Kidney (tissue), 14 donors: ENCODE measurements around the gene SPARCL1. TPM values are rescaled to one million over a fixed set of nuclear protein-coding genes. Genes with fewer than 3 reads are reported as not detected.
"Not testable (repeated sequence)": the region's sequence is repeated elsewhere in the genome, so short reads cannot be mapped to it uniquely, and the experiment has no call there.

Experiments
- DNase-seq, 5 donors: peaks; one replicate each; pipeline ENCODE4 v3.0.0-alpha.2; 2013 to 2020
- FAIRE-seq: peaks from 2 replicates; lab custom pipeline; 2012; peaks lifted over from hg19 to GRCh38; lab: Jason Lieb, UNC
- H3K27ac ChIP-seq, 2 donors: one replicate each; pipeline ENCODE4 v1.7.0; 2013; ENCODE audit warnings: low read depth in 2 of 2, low read length in 2 of 2, inconsistent platforms in 1 of 2
- H3K27me3 ChIP-seq: one replicate; pipeline ENCODE4 v1.7.1; 2013; ENCODE audit warnings: low read length, inconsistent platforms; ENCODE audit not compliant: control insufficient read depth, insufficient read depth
- H3K36me3 ChIP-seq, 3 donors: one replicate each; pipeline versions ENCODE4 v1.7.0 to v1.7.1; 2013; ENCODE audit warnings: low read length in 3 of 3, control low read depth in 1 of 3, inconsistent platforms in 1 of 3; ENCODE audit not compliant: insufficient read depth in 3 of 3, control insufficient read depth in 2 of 3
- H3K4me1 ChIP-seq, 3 donors: one replicate each; pipeline versions ENCODE4 v1.7.0 to v1.7.1; 2013; ENCODE audit warnings: low read length in 3 of 3, inconsistent platforms in 1 of 3, low read depth in 1 of 3; ENCODE audit not compliant: control insufficient read depth in 2 of 3, insufficient read depth in 2 of 3
- H3K4me3 ChIP-seq, 3 donors: one replicate each; pipeline versions ENCODE4 v1.7.0 to v1.8.1; 2013; ENCODE audit warnings: low read length in 3 of 3, control low read depth in 1 of 3, inconsistent platforms in 1 of 3
- H3K9ac ChIP-seq, 3 donors: one replicate each; pipeline versions ENCODE4 v1.7.0 to v1.7.1; 2013; ENCODE audit warnings: low read length in 3 of 3, control low read depth in 1 of 3, inconsistent platforms in 1 of 3
- H3K9me3 ChIP-seq, 3 donors: one replicate each; pipeline versions ENCODE4 v1.7.0 to v1.7.1; 2013; ENCODE audit warnings: low read length in 3 of 3, control low read depth in 1 of 3, inconsistent platforms in 1 of 3; ENCODE audit not compliant: control insufficient read depth in 2 of 3, insufficient read depth in 1 of 3
- intact Hi-C: fragments of 100-400 bp; cut with DNase I; formaldehyde crosslinking; loops from one replicate; pipeline ENCODE4 v1.11.1; 2022
- polyA plus RNA-seq: library from polyadenylated mRNA; stranded (reverse); fragments of 350-450 nt; fragmentation: Illumina TruSeq; extraction: RNeasy Lipid Tissue Mini Kit (QIAGEN cat#74804); gene quantifications from one replicate; pipeline ENCODE4 v1.2.3, GENCODE V29; 2014; ENCODE audit warnings: low read depth, low replicate concordance; ENCODE audit not compliant: insufficient read depth
- total RNA-seq: library from RNA; stranded (reverse); fragmentation: NEBNext Ultra II Directional; extraction: Animal tissue kit (Norgen Biotek cat#: 25700); gene quantifications from one replicate; pipeline ENCODE4 v1.2.1, GENCODE V29; 2021
- TF ChIP-seq, protein P1 (sequence below): IDR thresholded peaks from 3 replicates; pipeline ENCODE4 v1.5.1; 2012; ENCODE audit warnings: mild to moderate bottlenecking, moderate library complexity, borderline replicate concordance; ENCODE audit not compliant: insufficient read depth; ENCODE audit errors: extremely low read depth
- donor health status: control.
- donor health status: control.
- donor health status: control.
- donor health status: control.
- donor health status: control.
- donor health status: DM: yes; HTN: yes; CAD: no.
- donor health status: Normal renal cell carcinoma (clear cell type).

SPARCL1 gene
- total and polyA plus RNA-seq, 2 donors from 2014 or later: 87.4 to 322 TPM

DNA sequence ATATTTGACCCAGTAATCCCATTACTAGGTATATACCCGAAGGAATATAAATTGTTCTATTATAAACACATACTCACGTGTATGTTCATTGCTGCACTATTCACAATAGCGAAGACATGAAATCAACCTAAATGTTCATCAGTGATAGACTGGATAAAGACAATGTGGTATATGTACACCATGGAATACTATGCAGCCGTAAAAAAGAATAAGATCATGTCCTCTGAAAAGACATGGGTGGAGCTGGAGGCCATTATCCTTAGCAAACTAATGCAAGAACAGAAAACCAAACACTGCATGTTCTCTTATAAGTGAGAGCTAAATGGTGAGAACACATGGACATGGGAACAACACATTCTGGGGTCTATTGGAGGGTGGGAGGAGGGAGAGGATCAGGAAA, 70.3 kb downstream of the SPARCL1 start:
- no peaks in the 10 kb centered on the region for H3K27me3 ChIP-seq
- FAIRE-seq (no peak), DNase-seq (no peak)
- H3K9me3 ChIP-seq: no peaks in the 10 kb centered on the region
- H3K9ac ChIP-seq: no peak overlapping the region
- TF ChIP-seq, protein P1, sequence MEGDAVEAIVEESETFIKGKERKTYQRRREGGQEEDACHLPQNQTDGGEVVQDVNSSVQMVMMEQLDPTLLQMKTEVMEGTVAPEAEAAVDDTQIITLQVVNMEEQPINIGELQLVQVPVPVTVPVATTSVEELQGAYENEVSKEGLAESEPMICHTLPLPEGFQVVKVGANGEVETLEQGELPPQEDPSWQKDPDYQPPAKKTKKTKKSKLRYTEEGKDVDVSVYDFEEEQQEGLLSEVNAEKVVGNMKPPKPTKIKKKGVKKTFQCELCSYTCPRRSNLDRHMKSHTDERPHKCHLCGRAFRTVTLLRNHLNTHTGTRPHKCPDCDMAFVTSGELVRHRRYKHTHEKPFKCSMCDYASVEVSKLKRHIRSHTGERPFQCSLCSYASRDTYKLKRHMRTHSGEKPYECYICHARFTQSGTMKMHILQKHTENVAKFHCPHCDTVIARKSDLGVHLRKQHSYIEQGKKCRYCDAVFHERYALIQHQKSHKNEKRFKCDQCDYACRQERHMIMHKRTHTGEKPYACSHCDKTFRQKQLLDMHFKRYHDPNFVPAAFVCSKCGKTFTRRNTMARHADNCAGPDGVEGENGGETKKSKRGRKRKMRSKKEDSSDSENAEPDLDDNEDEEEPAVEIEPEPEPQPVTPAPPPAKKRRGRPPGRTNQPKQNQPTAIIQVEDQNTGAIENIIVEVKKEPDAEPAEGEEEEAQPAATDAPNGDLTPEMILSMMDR: no peak
- no peak overlapping the region for H3K4me3 ChIP-seq
- no peak overlapping the region for H3K27ac ChIP-seq
- H3K4me1 ChIP-seq: no peaks in the 10 kb centered on the region
- H3K36me3 ChIP-seq: peaks cover 2 to 16% (median 8%) of the 10 kb centered on the region in 3 donors
- intact Hi-C loops: no loop called here

DNA sequence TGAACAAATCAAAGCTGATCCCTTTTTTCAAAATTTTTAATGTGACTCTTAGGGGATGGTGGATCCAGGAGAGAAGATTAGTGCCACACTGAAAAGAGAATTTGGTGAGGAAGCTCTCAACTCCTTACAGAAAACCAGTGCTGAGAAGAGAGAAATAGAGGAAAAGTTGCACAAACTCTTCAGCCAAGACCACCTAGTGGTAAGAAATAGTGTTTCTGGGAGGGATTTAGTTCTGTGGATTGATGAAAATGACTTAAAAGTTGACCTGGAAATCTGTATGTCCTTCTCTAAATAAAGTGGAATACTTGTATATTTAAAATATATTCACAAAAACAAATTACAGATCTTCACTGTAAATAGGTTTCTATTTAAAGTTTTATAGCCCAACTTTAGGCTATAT, 77.6 kb downstream of the SPARCL1 start:
- DNase-seq: no peak
- no peak overlapping the region for H3K9ac ChIP-seq
- TF ChIP-seq, protein P1: no peak
- intact Hi-C loops: no loop called here
- peaks cover 0 to 9% (median 6%) of the 10 kb centered on the region in 3 donors for H3K36me3 ChIP-seq
- H3K27ac ChIP-seq: no peak overlapping the region
- no peaks in the 10 kb centered on the region for H3K4me1 ChIP-seq
- H3K27me3 ChIP-seq: no peaks in the 10 kb centered on the region
- FAIRE-seq: no peak
- no peak overlapping the region for H3K4me3 ChIP-seq
- no peaks in the 10 kb centered on the region for H3K9me3 ChIP-seq

DNA sequence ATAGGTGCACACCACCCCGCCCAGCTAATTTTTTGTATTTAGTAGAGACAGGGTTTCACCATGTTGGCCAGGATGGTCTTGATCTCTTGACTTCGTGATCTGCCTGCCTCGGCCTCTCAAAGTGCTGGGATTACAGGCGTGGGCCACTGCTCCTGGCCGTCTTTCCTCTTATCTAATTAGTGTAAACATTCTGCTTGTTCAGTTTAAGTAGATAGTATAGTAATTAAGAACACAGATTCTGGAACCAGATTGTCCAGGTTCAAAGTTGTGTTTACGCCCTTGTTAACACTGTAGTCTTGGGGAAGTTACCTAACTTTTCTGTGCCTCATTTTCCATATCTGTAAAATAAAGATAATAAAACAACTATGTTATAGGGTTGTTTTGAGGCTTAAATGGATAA, 82.8 kb downstream of the SPARCL1 start:
- H3K4me3 ChIP-seq, H3K9me3 ChIP-seq, DNase-seq, H3K27ac ChIP-seq, intact Hi-C loops, H3K4me1 ChIP-seq, H3K9ac ChIP-seq, FAIRE-seq, H3K27me3 ChIP-seq: not testable (repeated sequence)
- H3K36me3 ChIP-seq: peaks cover 4 to 29% (median 12%) of the 10 kb centered on the region in 3 donors

DNA sequence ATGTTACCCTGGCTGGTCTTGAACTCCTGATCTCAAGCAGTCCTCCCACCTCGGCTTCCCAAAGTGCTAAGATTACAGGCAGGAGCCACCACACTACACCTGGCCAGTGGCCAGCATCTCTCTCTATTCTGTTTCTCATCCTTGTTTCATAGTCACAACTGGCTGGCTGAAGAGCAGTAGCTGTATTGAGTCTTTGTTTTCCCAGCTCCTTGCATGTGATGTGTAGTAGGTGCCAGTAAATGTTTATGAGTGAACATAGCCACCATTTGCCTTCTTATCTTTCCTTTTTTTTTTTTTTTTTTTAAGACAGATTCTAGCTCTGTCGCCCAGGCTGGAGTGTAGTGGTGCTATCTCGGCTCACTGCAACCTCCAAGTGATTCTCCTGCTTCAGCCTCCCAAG, 83.2 kb downstream of the SPARCL1 start:
- Histone ChIP-seq H3K4me1 (no peaks in the 10 kb centered on the region), H3K4me3 (no peak overlapping the region), H3K36me3 (peaks cover 4 to 27% (median 12%) of the 10 kb centered on the region in 3 donors), H3K9ac (no peak overlapping the region), H3K27me3 (no peaks in the 10 kb centered on the region), H3K27ac (no peak overlapping the region), H3K9me3 (peaks cover 0 to 2% (median 0%) of the 10 kb centered on the region in 3 donors)
- FAIRE-seq (no peak), DNase-seq (no peak)
- intact Hi-C loops: no loop called here
- TF ChIP-seq, protein P1: no peak
